Skeletal muscle cell (primary cell): ENCODE data around the gene PSG1.
"Not testable (repeated sequence)": the region's sequence is repeated elsewhere in the genome, so short reads cannot be mapped to it uniquely, and the experiment has no call there.

Experiments used
- DNase-seq: peaks from one replicate; pipeline ENCODE4 v3.0.0-alpha.2; 2010; ENCODE audit warnings: low read depth
- H3K4me3 ChIP-seq: 2 replicates; pipeline ENCODE4 v1.5.1; 2011; ENCODE audit warnings: low read depth, mild to moderate bottlenecking, control low read depth, low read length, moderate library complexity

Gene PSG1

GRCh38 chr19:42832746-42833442 is 46.6 kb downstream of the PSG1 start:
- DNase-seq, H3K4me3 ChIP-seq: not testable (repeated sequence)

GRCh38 chr19:42832023-42832680 is 47.4 kb downstream of the PSG1 start:
- DNase-seq, H3K4me3 ChIP-seq: not testable (repeated sequence)

- no peak overlapping the region for H3K4me3 ChIP-seq
These were observed 48.1 kb downstream of the PSG1 start for GRCh38 chr19:42831221-42832019.

GRCh38 chr19:42821306-42821977 is 58.1 kb downstream of the PSG1 start:
- not testable (repeated sequence) for H3K4me3 ChIP-seq, DNase-seq

More at GRCh38 chr19:42831221-42832019, 48.1 kb downstream of the PSG1 start:
- no peak for DNase-seq

DNA sequence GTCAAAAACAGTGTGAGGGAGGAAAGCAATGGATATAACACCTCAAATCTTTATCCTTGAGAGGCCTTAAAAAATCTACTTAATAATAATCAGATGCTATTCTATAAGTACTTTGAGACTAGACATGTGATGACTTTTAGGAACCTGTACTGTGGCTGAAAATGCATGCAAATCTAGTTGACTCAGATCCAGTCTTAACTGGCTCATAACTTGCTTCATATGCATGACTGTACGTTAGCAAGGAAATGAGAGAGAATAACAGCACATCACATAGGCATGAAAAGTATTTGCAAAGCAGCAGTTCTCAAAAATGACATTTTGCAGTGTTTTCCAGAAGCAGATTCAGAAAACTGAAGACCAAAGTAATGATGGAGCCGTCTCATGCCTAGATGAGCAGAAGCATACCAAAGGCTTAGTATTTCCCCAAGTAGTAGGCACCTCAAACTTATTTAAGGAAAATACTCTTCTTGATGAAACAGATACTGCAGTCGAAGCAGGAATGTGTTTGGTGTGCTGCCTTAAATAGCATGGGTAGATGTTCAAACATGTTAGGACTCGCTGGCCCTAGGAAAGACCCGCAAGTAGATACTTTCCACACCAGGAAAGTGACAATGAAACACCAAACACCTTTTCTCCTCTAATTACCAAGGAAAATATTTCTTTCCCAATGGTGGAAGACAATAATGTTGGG is 59.4 kb downstream of the PSG1 start:
- not testable (repeated sequence) for H3K4me3 ChIP-seq
- DNase-seq: peak; percentile 37

- no peak overlapping the region for H3K4me3 ChIP-seq
These were observed 62.6 kb downstream of the PSG1 start for GRCh38 chr19:42816894-42817293.

More at GRCh38 chr19:42816894-42817293, 62.6 kb downstream of the PSG1 start:
- no peak for DNase-seq
